Activated CD8-positive, alpha-beta T cell treated with anti-CD3 and anti-CD28 coated beads for 36 hours (primary cell): ENCODE measurements around the gene SLC43A3. TPM values are rescaled to one million over a fixed set of nuclear protein-coding genes. Genes with fewer than 3 reads are reported as not detected.

Experiments used
- ATAC-seq: fragments of 200-7000 bp; cut with Tn5 transposase; one replicate; pipeline ENCODE4 v1.10.0; 2021; ENCODE audit warnings: mild to moderate bottlenecking, moderate library complexity
- CTCF ChIA-PET: fragments of 350-600 bp; sonication (Branson Sonifier 250); formaldehyde crosslinking; loops from one replicate; lab custom pipeline; 2021; ENCODE audit warnings: antibody characterized with exemption; lab: Charles Lee
- POLR2A ChIA-PET: fragments of 350-600 bp; sonication (Branson Sonifier 250); formaldehyde crosslinking; loops from one replicate; lab custom pipeline; 2021; ENCODE audit warnings: antibody characterized with exemption; lab: Charles Lee
- DNase-seq: peaks from one replicate; pipeline ENCODE4 v3.0.0-alpha.2; 2020
- H3K27ac Mint-ChIP-seq: one replicate; pipeline ENCODE4 v1.8.0; 2021; ENCODE audit warnings: mild to moderate bottlenecking, mixed read lengths
- H3K27me3 Mint-ChIP-seq: one replicate; pipeline ENCODE4 v1.8.0; 2021; ENCODE audit warnings: mixed read lengths
- H3K36me3 Mint-ChIP-seq: one replicate; pipeline ENCODE4 v1.8.0; 2021; ENCODE audit warnings: low read depth, mixed read lengths
- H3K4me1 Mint-ChIP-seq: one replicate; pipeline ENCODE4 v1.8.0; 2021; ENCODE audit warnings: low read depth, mixed read lengths
- H3K4me3 Mint-ChIP-seq: one replicate; pipeline ENCODE4 v1.8.0; 2021; ENCODE audit warnings: mild to moderate bottlenecking, moderate library complexity, mixed read lengths
- H3K9me3 Mint-ChIP-seq: one replicate; pipeline ENCODE4 v1.8.0; 2021; ENCODE audit warnings: mixed read lengths
- CTCF ChIP-seq: fragments of 200-600 bp; IDR thresholded peaks from one replicate; pipeline ENCODE4 v1.8.0; 2022; ENCODE audit warnings: antibody characterized with exemption, mild to moderate bottlenecking
- intact Hi-C: fragments of 100-400 bp; cut with micrococcal nuclease; formaldehyde crosslinking; loops from one replicate; pipeline ENCODE4 v1.10.0; 2022
- total RNA-seq, 2 experiments: library from RNA; stranded (reverse); gene quantifications; one replicate each; pipeline ENCODE4 v1.2.3, GENCODE V29; 2021

Gene SLC43A3
- total RNA-seq, 2 experiments from 2014 or later = 294 to 300 TPM

GRCh38 chr11:57432714-57433163, 5.8 kb upstream of the SLC43A3 start:
- ATAC-seq = peak; percentile 68
- no peak overlapping the region for H3K4me3 Mint-ChIP-seq
- CTCF ChIA-PET = interaction anchor here (0.9 to 3.3 kb wide), 4 partner anchors 10 to 87 kb away, joined by 3 to 16 read pairs (median 3); no protein-coding TSS in a partner anchor

DNA sequence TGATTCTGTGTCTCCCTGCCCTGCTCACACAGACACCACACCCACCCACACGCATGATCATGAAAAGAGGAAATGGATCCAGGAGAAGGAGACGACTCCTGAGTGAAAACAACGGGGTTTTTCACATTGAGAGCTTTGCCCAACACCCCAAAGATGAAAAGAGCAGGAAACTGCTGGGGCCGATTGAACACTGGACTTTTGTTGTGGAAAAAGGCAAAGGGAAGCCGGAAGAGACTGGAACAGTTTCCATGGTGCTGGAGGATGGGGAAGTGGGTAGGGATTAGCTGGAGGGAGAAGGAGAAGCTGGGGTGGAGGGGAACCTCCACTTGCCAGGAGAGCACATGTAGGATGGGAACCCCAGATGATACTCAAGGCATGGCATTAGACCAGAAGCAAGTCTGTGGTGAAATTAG, 5.2 kb upstream of the SLC43A3 start:
- intact Hi-C loops = no loop called here
- CTCF ChIA-PET = interaction anchor here (0.9 to 3.3 kb wide), 4 partner anchors 10 to 86 kb away, joined by 3 to 16 read pairs (median 3); no protein-coding TSS in a partner anchor
- no peak for ATAC-seq
- H3K9me3 Mint-ChIP-seq = no peaks in the 10 kb centered on the region
- no peak for DNase-seq
- peaks cover 15% of the 10 kb centered on the region for H3K4me1 Mint-ChIP-seq
- H3K4me3 Mint-ChIP-seq = no peak overlapping the region
- peaks cover under 1% of the 10 kb centered on the region for H3K36me3 Mint-ChIP-seq
- H3K27ac Mint-ChIP-seq = no peak overlapping the region
- no peaks in the 10 kb centered on the region for H3K27me3 Mint-ChIP-seq
- no peak for TF ChIP-seq CTCF
- POLR2A ChIA-PET = no interaction called here

More at GRCh38 chr11:57432714-57433163, 5.8 kb upstream of the SLC43A3 start:
- no peak for TF ChIP-seq CTCF
- Mint-ChIP-seq H3K36me3 (no peaks in the 10 kb centered on the region), H3K27ac (no peak overlapping the region), H3K4me1 (peaks cover 10% of the 10 kb centered on the region), H3K9me3 (no peaks in the 10 kb centered on the region), H3K27me3 (no peaks in the 10 kb centered on the region)
- peak; percentile 71 for DNase-seq
- POLR2A ChIA-PET = interaction anchor here (0.8 kb wide), 1 partner anchor 35 kb away, joined by 3 read pairs; no protein-coding TSS in a partner anchor
- intact Hi-C loops = no loop called here

- ChIA-PET CTCF (interaction anchor here (1.2 to 7.1 kb wide), 3 partner anchors 26 to 96 kb away, joined by 3 to 84 read pairs (median 10); no protein-coding TSS in a partner anchor), POLR2A (interaction anchor here (0.8 to 1.4 kb wide), 2 partner anchors 25 to 62 kb away, joined by 3 read pairs; no protein-coding TSS in a partner anchor)
- Mint-ChIP-seq H3K4me1 (peaks cover 17% of the 10 kb centered on the region), H3K27me3 (no peaks in the 10 kb centered on the region), H3K4me3 (no peak overlapping the region), H3K9me3 (no peaks in the 10 kb centered on the region), H3K27ac (no peak overlapping the region), H3K36me3 (peaks cover 13% of the 10 kb centered on the region)
- ATAC-seq = no peak
- intact Hi-C loops = no loop called here
- DNase-seq = no peak
- TF ChIP-seq CTCF = no peak
These were observed 4.0 kb upstream of the SLC43A3 start for GRCh38 chr11:57430952-57431351.

DNA sequence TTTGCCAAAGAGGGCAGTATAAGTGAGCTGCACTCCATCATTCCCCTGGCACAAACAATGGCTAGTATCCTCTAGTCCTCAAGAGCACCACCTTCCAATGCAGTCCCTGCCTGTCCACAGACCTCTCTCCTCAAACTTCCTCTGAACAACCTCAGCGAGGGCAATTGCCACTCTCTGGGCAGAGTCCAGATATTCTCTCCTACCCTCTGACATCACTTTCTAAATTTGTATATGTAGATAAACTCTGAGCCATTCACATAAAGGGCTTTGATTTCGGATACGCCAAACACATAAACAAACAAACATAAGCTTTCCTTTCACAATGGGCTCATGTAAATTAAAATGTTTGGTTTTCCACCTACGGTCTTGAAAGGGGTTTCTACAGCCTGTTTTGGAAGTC, 3.0 kb upstream of the SLC43A3 start:
- POLR2A ChIA-PET = interaction anchor here (1.4 kb wide), 1 partner anchor 63 kb away, joined by 3 read pairs; no protein-coding TSS in a partner anchor
- no peak for DNase-seq
- Mint-ChIP-seq H3K27ac (no peak overlapping the region), H3K4me3 (no peak overlapping the region), H3K9me3 (no peaks in the 10 kb centered on the region), H3K27me3 (no peaks in the 10 kb centered on the region), H3K36me3 (peaks cover 23% of the 10 kb centered on the region), H3K4me1 (peaks cover 17% of the 10 kb centered on the region)
- CTCF ChIA-PET = interaction anchor here (1.1 to 7.1 kb wide), 4 partner anchors 21 to 97 kb away, joined by 3 to 84 read pairs (median 7); no protein-coding TSS in a partner anchor
- intact Hi-C loops = no loop called here
- no peak for TF ChIP-seq CTCF
- ATAC-seq = no peak

GRCh38 chr11:57428643-57429042, 1.7 kb upstream of the SLC43A3 start:
- CTCF ChIA-PET = interaction anchor here (0.9 to 7.1 kb wide), 4 partner anchors 27 to 98 kb away, joined by 3 to 84 read pairs (median 11); no protein-coding TSS in a partner anchor
- Mint-ChIP-seq H3K27me3 (no peaks in the 10 kb centered on the region), H3K36me3 (peaks cover 36% of the 10 kb centered on the region), H3K9me3 (no peaks in the 10 kb centered on the region), H3K4me3 (no peak overlapping the region), H3K27ac (no peak overlapping the region), H3K4me1 (peaks cover 27% of the 10 kb centered on the region)
- no peak for ATAC-seq
- POLR2A ChIA-PET = interaction anchor here (1.4 to 15.1 kb wide), 3 partner anchors 11 to 28 kb away, joined by 4 to 264 read pairs (median 5); no protein-coding TSS in a partner anchor
- no peak for DNase-seq
- intact Hi-C loops = no loop called here
- TF ChIP-seq CTCF = no peak
